SK-N-MC (cell line): ENCODE measurements around the gene RNU7-1.

ENCODE experiments used
- EZH2 ChIP-seq: fragments of 200-600 bp; sonication (generic); IDR thresholded peaks from one replicate; pipeline ENCODE4 v1.6.1; 2017; ENCODE audit warnings: antibody characterized with exemption
- POLR2AphosphoS5 ChIP-seq: IDR thresholded peaks from 2 replicates; pipeline ENCODE4 v1.6.1; 2012; ENCODE audit warnings: mild to moderate bottlenecking, low read depth, low read length, borderline replicate concordance

GRCh38 chr12:6947615-6948014 lies 4.0 kb downstream of the RNU7-1 start:
- TF ChIP-seq POLR2AphosphoS5 = no peak
- no peak for TF ChIP-seq EZH2
